IMR-90 (cell line): Measurements from ENCODE around the gene TRAF3IP1. TPM values are rescaled to one million over a fixed set of nuclear protein-coding genes. Genes with fewer than 3 reads are reported as not detected.

Experiments used
- ATAC-seq: fragments of 200-7000 bp; cut with Tn5 transposase; 2 replicates; pipeline ENCODE4 v1.9.1; 2020; ENCODE audit warnings: low read depth, mild to moderate bottlenecking, moderate library complexity
- BruUV-seq: library from RNA; stranded (reverse); fragments of 400-500 nt; replicated peaks from 2 replicates; lab custom pipeline; 2021; lab: Mats Ljungman, UMichigan
- CTCF ChIA-PET: fragments of 300-600 bp; formaldehyde crosslinking; extraction: SDS; loops from one replicate; lab custom pipeline; 2021; ENCODE audit warnings: antibody characterized with exemption; lab: Yijun Ruan, JAX
- POLR2A ChIA-PET: fragments of 300-600 bp; sonication (Branson Sonifier 250); formaldehyde crosslinking; loops from one replicate; lab custom pipeline; 2022; ENCODE audit warnings: antibody characterized with exemption; ENCODE audit not compliant: unreplicated experiment; lab: Charles Lee
- DNase-seq: peaks from one replicate; pipeline ENCODE4 v3.0.0; 2013
- H2AFZ ChIP-seq: replicated peaks from 2 replicates; pipeline ENCODE3; 2013; ENCODE audit warnings: low read length, mild to moderate bottlenecking; ENCODE audit not compliant: poor library complexity
- H2AK5ac ChIP-seq: 2 replicates; pipeline ENCODE4 v1.6.1; 2013; ENCODE audit warnings: low read depth, low read length, inconsistent platforms
- H2AK9ac ChIP-seq: replicated peaks from 2 replicates; pipeline ENCODE3; 2013; ENCODE audit warnings: mild to moderate bottlenecking, low read depth, low read length, moderate library complexity; ENCODE audit not compliant: poor library complexity
- H2BK120ac ChIP-seq: 2 replicates; pipeline ENCODE4 v1.6.1; 2013; ENCODE audit warnings: low read depth, low read length, inconsistent platforms
- H2BK15ac ChIP-seq: 3 replicates; pipeline ENCODE4 v1.6.1; 2013; ENCODE audit warnings: low read depth, low read length, inconsistent platforms
- H2BK20ac ChIP-seq: 2 replicates; pipeline ENCODE4 v1.6.1; 2013; ENCODE audit warnings: low read depth, mild to moderate bottlenecking, inconsistent platforms, low read length, moderate library complexity
- H2BK5ac ChIP-seq: 2 replicates; pipeline ENCODE4 v1.6.1; 2013; ENCODE audit warnings: mild to moderate bottlenecking, low read depth, low read length, inconsistent platforms; ENCODE audit not compliant: poor library complexity, severe bottlenecking
- H3K14ac ChIP-seq: replicated peaks from 2 replicates; pipeline ENCODE4 v1.6.1; 2013; ENCODE audit warnings: low read depth, low read length, inconsistent platforms
- H3K18ac ChIP-seq: 2 replicates; pipeline ENCODE4 v1.6.1; 2013; ENCODE audit warnings: low read depth, low read length, control low read depth
- H3K23ac ChIP-seq: 2 replicates; pipeline ENCODE4 v1.6.1; 2013; ENCODE audit warnings: low read depth, low read length, inconsistent platforms
- H3K27ac ChIP-seq: 2 replicates; pipeline ENCODE4 v1.5.1; 2013; ENCODE audit warnings: mild to moderate bottlenecking, control low read depth, low read length; ENCODE audit not compliant: insufficient read depth
- H3K27me3 ChIP-seq: 2 replicates; pipeline ENCODE4 v1.6.1; 2013; ENCODE audit warnings: low read length; ENCODE audit not compliant: control insufficient read depth, insufficient read depth
- H3K36me3 ChIP-seq: 2 replicates; pipeline ENCODE4 v1.6.1; 2013; ENCODE audit warnings: low read length, mixed read lengths; ENCODE audit not compliant: control insufficient read depth, insufficient read depth
- H3K4ac ChIP-seq: 2 replicates; pipeline ENCODE4 v1.6.1; 2013; ENCODE audit warnings: low read depth, low read length, inconsistent platforms
- H3K4me1 ChIP-seq: 2 replicates; pipeline ENCODE4 v1.6.1; 2013; ENCODE audit warnings: low read length, mixed read lengths; ENCODE audit not compliant: control insufficient read depth, insufficient read depth
- H3K4me2 ChIP-seq: 2 replicates; pipeline ENCODE4 v1.6.1; 2013; ENCODE audit warnings: low read depth, mild to moderate bottlenecking, control low read depth, low read length, moderate library complexity
- H3K4me3 ChIP-seq: 2 replicates; pipeline ENCODE4 v1.5.1; 2013; ENCODE audit warnings: low read depth, mild to moderate bottlenecking, control low read depth, low read length, moderate library complexity; ENCODE audit not compliant: insufficient read depth
- H3K56ac ChIP-seq: 2 replicates; pipeline ENCODE4 v1.6.1; 2013; ENCODE audit warnings: low read length, inconsistent platforms; ENCODE audit not compliant: insufficient read depth; ENCODE audit errors: extremely low read depth
- H3K79me1 ChIP-seq, 2 experiments: 2 replicates each; pipeline ENCODE4 v1.6.1; 2013; ENCODE audit warnings: low read length in 2 of 2, inconsistent platforms in 1 of 2, low read depth in 1 of 2
- H3K9ac ChIP-seq: 2 replicates; pipeline ENCODE4 v1.6.1; 2013; ENCODE audit warnings: low read depth, low read length, control low read depth
- H3K9me1 ChIP-seq: 2 replicates; pipeline ENCODE4 v1.6.1; 2013; ENCODE audit warnings: low read length, inconsistent platforms; ENCODE audit not compliant: insufficient read depth
- H3K9me3 ChIP-seq: 2 replicates; pipeline ENCODE4 v1.6.1; 2013; ENCODE audit warnings: low read length; ENCODE audit not compliant: control insufficient read depth, insufficient read depth
- H4K20me1 ChIP-seq: 2 replicates; pipeline ENCODE4 v1.6.1; 2013; ENCODE audit warnings: low read length, inconsistent platforms; ENCODE audit not compliant: insufficient read depth
- H4K5ac ChIP-seq: 2 replicates; pipeline ENCODE4 v1.6.1; 2013; ENCODE audit warnings: mild to moderate bottlenecking, low read depth, low read length, control low read depth
- H4K8ac ChIP-seq, 2 experiments: 2 replicates each; pipeline ENCODE4 v1.6.1; 2013; ENCODE audit warnings: low read depth in 2 of 2, low read length in 2 of 2, control low read depth in 1 of 2, inconsistent platforms in 1 of 2
- H4K91ac ChIP-seq: 2 replicates; pipeline ENCODE4 v1.6.1; 2013; ENCODE audit warnings: low read depth, low read length, inconsistent platforms; ENCODE audit not compliant: insufficient read depth
- ELK1 ChIP-seq: fragments of 150-350 bp; IDR thresholded peaks from 2 replicates; pipeline ENCODE4 v1.6.1; 2016; ENCODE audit warnings: low read depth, mild to moderate bottlenecking, low read length, moderate library complexity, borderline replicate concordance
- MAZ ChIP-seq: IDR thresholded peaks from 2 replicates; pipeline ENCODE4 v1.6.1; 2012; ENCODE audit warnings: low read depth, mild to moderate bottlenecking, low read length, improper control_type of control experiment, moderate library complexity, borderline replicate concordance
- POLR2A ChIP-seq: IDR thresholded peaks from 2 replicates; pipeline ENCODE4 v1.6.1; 2012; ENCODE audit warnings: mild to moderate bottlenecking, low read depth, low read length
- RAD21 ChIP-seq: IDR thresholded peaks from 2 replicates; pipeline ENCODE4 v1.6.1; 2012; ENCODE audit warnings: low read length, improper control_type of control experiment
- RFX5 ChIP-seq: IDR thresholded peaks from 2 replicates; pipeline ENCODE4 v1.8.0; 2012; ENCODE audit warnings: low read depth, mild to moderate bottlenecking, low read length, moderate library complexity
- SMC3 ChIP-seq: fragments of 150-350 bp; IDR thresholded peaks from 2 replicates; pipeline ENCODE4 v1.6.1; 2016; ENCODE audit warnings: low read depth, mild to moderate bottlenecking, antibody characterized with exemption, low read length, moderate library complexity
- WGBS, 2 experiments: methylation state at CpG; one replicate each; pipeline versions ENCODE4 v1.1.5 to v1.1.7; 2013; ENCODE audit warnings: missing lambda C conversion rate in 2 of 2; ENCODE audit not compliant: insufficient read length in 1 of 2; ENCODE audit errors: extremely low coverage in 2 of 2; 5-methylcytosine and 5-hydroxymethylcytosine counted together
- dilution Hi-C: fragments of 300-500 bp; cut with HindIII; formaldehyde crosslinking; loops from one replicate; pipeline ENCODE4 v1.14.3; 2018; ENCODE audit warnings: low sequenced_read_pairs; ENCODE audit not compliant: unreplicated experiment
- in situ Hi-C: fragments of 300-500 bp; cut with MboI; formaldehyde crosslinking; loops from 3 replicates; pipeline ENCODE4 v1.14.3; 2019; ENCODE audit warnings: low sequenced_read_pairs, inconsistent platforms, mixed read lengths
- intact Hi-C: fragments of 100-400 bp; cut with micrococcal nuclease; formaldehyde crosslinking; loops from 2 replicates; pipeline ENCODE4 v1.10.0; 2022
- polyA plus RNA-seq, 3 experiments: library from polyadenylated mRNA; depleted of rRNA; stranded (reverse); fragments of >200 nt; gene quantifications; 2 replicates each; pipeline ENCODE4 v1.2.3, GENCODE V29; 2012; ENCODE audit warnings: low replicate concordance in 1 of 3
- total RNA-seq: library from RNA; depleted of rRNA; stranded (reverse); fragments of >200 nt; gene quantifications from 2 replicates; pipeline ENCODE4 v1.2.3, GENCODE V29; 2012

TRAF3IP1 gene
- total and polyA plus RNA-seq, 2 of the 4 experiments (the other 2 are of a cell fraction), result 5.9 to 8.3 TPM

- TF ChIP-seq SMC3 (no peak), RFX5 (no peak), POLR2A (no peak), ELK1 (no peak), RAD21 (no peak), MAZ (no peak)
- in situ Hi-C loops (loop anchor here (25.0 kb wide), 1 partner anchor 610 kb away; no protein-coding TSS in a partner anchor), intact Hi-C loops (no loop called here), dilution Hi-C loops (no loop called here)
- H3K27ac ChIP-seq, result no peak overlapping the region
- H2AK5ac ChIP-seq, result no peak overlapping the region
- H3K4ac ChIP-seq, result no peak overlapping the region
- no peaks in the 10 kb centered on the region for H3K4me1 ChIP-seq
- WGBS, 2 experiments, result 91% methylated on average over 4 of the region's 9 CpGs; no CpG with 5 or more reads in 1 of the 2 experiments
- H3K4me2 ChIP-seq, result no peak overlapping the region
- ATAC-seq (no peak), DNase-seq (no peak)
- no TSS peak for BruUV-seq
- H3K9me1 ChIP-seq, result no peaks in the 10 kb centered on the region
- no peak overlapping the region for H4K5ac ChIP-seq
- H2BK20ac ChIP-seq, result no peak overlapping the region
- H3K79me1 ChIP-seq, result no peaks in the 10 kb centered on the region
- no peak overlapping the region for H3K9ac ChIP-seq
- no peak overlapping the region for H3K56ac ChIP-seq
- no peak overlapping the region for H2AFZ ChIP-seq
- no peak overlapping the region for H3K4me3 ChIP-seq
- no peak overlapping the region for H4K91ac ChIP-seq
- H4K8ac ChIP-seq, result no peak overlapping the region
- H2BK120ac ChIP-seq, result no peak overlapping the region
- no peak overlapping the region for H2BK15ac ChIP-seq
- H3K27me3 ChIP-seq, result no peaks in the 10 kb centered on the region
- no peak overlapping the region for H3K23ac ChIP-seq
- H3K36me3 ChIP-seq, result peaks cover 33% of the 10 kb centered on the region
- H3K14ac ChIP-seq, result no peak overlapping the region
- no peaks in the 10 kb centered on the region for H3K9me3 ChIP-seq
- H4K20me1 ChIP-seq, result no peaks in the 10 kb centered on the region
- CTCF ChIA-PET, result no interaction called here
- no peak overlapping the region for H3K18ac ChIP-seq
- POLR2A ChIA-PET, result no interaction called here
- no peak overlapping the region for H2AK9ac ChIP-seq
- H2BK5ac ChIP-seq, result no peak overlapping the region
These were observed 32.0 kb downstream of the TRAF3IP1 start for GRCh38 chr2:238352361-238352760.
